ENCODE measurements around the gene PPP2R3A.

The PPP2R3A gene

GRCh38 chr3:136196064-136196400, 230.5 kb downstream of the PPP2R3A start, which contains the start of gene MSL2:
MSL2 (minus strand) TSS chr3:136196335; CDS start chr3:136195113, 1,222 bp downstream.
- Histone ChIP-seq H3K9me3 (replicated peaks in 1 of 11) (peaks cover 9 to 21% (median 16%) of the 10 kb centered on the region in 11 experiments; a peak in 21 of 22 replicates), H4K20me1 (peaks cover 44 to 47% (median 46%) of the 10 kb centered on the region in 11 experiments), H3K36me3 (peaks cover 0 to 29% (median 4%) of the 10 kb centered on the region in 11 experiments; a peak in 8 of 22 replicates), H3K4me2 (peak within 1 kb of the TSS; percentile 85 to 95 (median 91)), H3K4me1 (peaks cover 19 to 36% (median 32%) of the 10 kb centered on the region in 10 experiments), H3K9ac (peak within 1 kb of the TSS; percentile 98 to 100 (median 100)), H3K27me3 (no peaks in the 10 kb centered on the region), H3K27ac (peak within 1 kb of the TSS; percentile 97 to 100 (median 100)), H3K4me3 (peak within 1 kb of the TSS; percentile 81 to 99 (median 88))
- no peak for TF ChIP-seq Cebpa-rat (IDR thresholded peaks at IDR 0.05)

GRCh38 chr3:136196401-136197158, 231.1 kb downstream of the PPP2R3A start:
- peak overlapping the region; percentile 98 to 100 (median 100) for H3K9ac ChIP-seq
- H3K9me3 ChIP-seq (replicated peaks in 1 of 11): peaks cover 9 to 21% (median 16%) of the 10 kb centered on the region in 11 experiments; a peak in 21 of 22 replicates

DNA sequence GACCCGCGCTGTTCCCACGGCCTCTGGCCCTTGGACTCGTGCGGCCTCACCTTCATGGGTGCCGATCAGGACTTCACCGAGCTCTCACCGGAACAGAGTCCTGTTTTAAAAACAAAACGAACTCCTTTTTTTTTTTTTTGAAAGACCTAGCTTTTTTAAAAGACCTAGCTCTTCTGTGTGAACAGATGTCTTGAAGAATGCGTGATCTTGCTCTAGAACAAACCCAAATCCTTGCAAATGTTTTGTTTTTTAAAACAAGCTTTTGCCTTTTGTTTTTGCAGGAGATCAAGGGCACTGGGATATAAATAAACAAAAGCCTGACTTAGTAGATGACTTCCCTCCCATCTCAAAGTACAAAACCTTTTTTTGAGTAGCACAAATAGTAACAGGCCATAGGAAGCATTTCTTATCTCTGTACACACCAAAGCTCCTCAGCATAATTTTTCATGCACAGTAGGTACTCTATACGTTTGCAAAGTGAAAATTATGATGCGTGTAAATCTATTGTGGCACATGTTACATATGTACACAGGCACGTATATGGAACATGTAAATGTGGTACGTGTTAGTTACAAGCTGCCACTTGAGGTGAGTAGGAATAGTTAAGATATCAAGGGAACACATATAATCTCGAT, 231.7 kb downstream of the PPP2R3A start:
- Histone ChIP-seq H3K27ac (peak overlapping the region; percentile 90 to 100 (median 100)), H3K9me3 (replicated peaks in 1 of 11) (peaks cover 9 to 21% (median 16%) of the 10 kb centered on the region in 11 experiments; a peak in 21 of 22 replicates), H3K4me3 (peak overlapping the region; percentile 53 to 96 (median 66)), H3K27me3 (no peaks in the 10 kb centered on the region), H3K36me3 (peaks cover 0 to 17% (median 0%) of the 10 kb centered on the region in 11 experiments; a peak in 5 of 22 replicates), H4K20me1 (peaks cover 32 to 34% (median 34%) of the 10 kb centered on the region in 11 experiments), H3K4me2 (peak overlapping the region; percentile 82 to 95 (median 90)), H3K9ac (peak overlapping the region; percentile 98 to 100 (median 100)), H3K4me1 (peaks cover 8 to 23% (median 20%) of the 10 kb centered on the region in 10 experiments)
- no peak for TF ChIP-seq Cebpa-rat (IDR thresholded peaks at IDR 0.05)

More at GRCh38 chr3:136196401-136197158, 231.1 kb downstream of the PPP2R3A start:
- Histone ChIP-seq H4K20me1 (peaks cover 39 to 41% (median 41%) of the 10 kb centered on the region in 11 experiments), H3K4me2 (peak overlapping the region; percentile 82 to 95 (median 90)), H3K4me3 (peak overlapping the region; percentile 81 to 99 (median 88)), H3K27ac (peak overlapping the region; percentile 97 to 100 (median 100)), H3K36me3 (peaks cover 0 to 24% (median 3%) of the 10 kb centered on the region in 11 experiments; a peak in 6 of 22 replicates), H3K4me1 (peaks cover 15 to 30% (median 26%) of the 10 kb centered on the region in 10 experiments), H3K27me3 (no peaks in the 10 kb centered on the region)
- peak in 1 of 11 experiments; percentile 30; a peak in 3 of 22 replicates for TF ChIP-seq Cebpa-rat (IDR thresholded peaks at IDR 0.05)

Data from BLaER1 treated with 17β-estradiol and CSF1 and Interleukin-3, amounts not matched to agents 10 nM and 100 nM (cell line).